ENCODE results near the gene CABLES2.
A peak's percentile ranks its signal among the peaks of the same experiment; 100 is the strongest.

CABLES2 gene

GRCh38 chr20:62400021-62400420, 7.1 kb downstream of the CABLES2 start:
- Mint-ChIP-seq H3K4me1 (peaks cover under 1% of the 10 kb centered on the region), H3K9me3 (no peaks in the 10 kb centered on the region), H3K27me3 (ENCODE audit: low read depth, poor library complexity) (peaks cover 9% of the 10 kb centered on the region), H3K4me3 (no peak overlapping the region), H3K36me3 (ENCODE audit: low read depth) (peaks cover 18% of the 10 kb centered on the region), H3K27ac (no peak overlapping the region)
- TF ChIP-seq CTCF (IDR thresholded peaks at IDR 0.05) = no peak
- DNase-seq = no peak

GRCh38 chr20:62398120-62398821, 8.8 kb downstream of the CABLES2 start:
- DNase-seq = no peak
- H3K36me3 Mint-ChIP-seq (ENCODE audit: low read depth) = peaks cover 18% of the 10 kb centered on the region
- no peak for TF ChIP-seq CTCF (IDR thresholded peaks at IDR 0.05)
- H3K27ac Mint-ChIP-seq = peak overlapping the region; percentile 18
- H3K4me3 Mint-ChIP-seq = no peak overlapping the region
- H3K4me1 Mint-ChIP-seq = no peaks in the 10 kb centered on the region
- H3K9me3 Mint-ChIP-seq = no peaks in the 10 kb centered on the region
- peaks cover 9% of the 10 kb centered on the region for H3K27me3 Mint-ChIP-seq (ENCODE audit: low read depth, poor library complexity)

- Mint-ChIP-seq H3K27ac (peak overlapping the region; percentile 97), H3K27me3 (ENCODE audit: low read depth, poor library complexity) (peaks cover 8% of the 10 kb centered on the region), H3K4me1 (no peaks in the 10 kb centered on the region), H3K9me3 (no peaks in the 10 kb centered on the region), H3K4me3 (no peak overlapping the region), H3K36me3 (ENCODE audit: low read depth) (peaks cover 18% of the 10 kb centered on the region)
- no peak for DNase-seq
- no peak for TF ChIP-seq CTCF (IDR thresholded peaks at IDR 0.05)
These were observed 10.5 kb downstream of the CABLES2 start for GRCh38 chr20:62396367-62397239.

GRCh38 chr20:62395311-62396242, 11.5 kb downstream of the CABLES2 start:
- no peak for TF ChIP-seq CTCF (IDR thresholded peaks at IDR 0.05)
- peaks cover 14% of the 10 kb centered on the region for H3K36me3 Mint-ChIP-seq (ENCODE audit: low read depth)

GRCh38 chr20:62394248-62395245, 12.5 kb downstream of the CABLES2 start:
- Mint-ChIP-seq H3K36me3 (ENCODE audit: low read depth) (peaks cover 24% of the 10 kb centered on the region), H3K27ac (no peak overlapping the region), H3K4me1 (peaks cover 6% of the 10 kb centered on the region), H3K27me3 (ENCODE audit: low read depth, poor library complexity) (peaks cover 5% of the 10 kb centered on the region), H3K4me3 (no peak overlapping the region), H3K9me3 (no peaks in the 10 kb centered on the region)
- DNase-seq = no peak
- no peak for TF ChIP-seq CTCF (IDR thresholded peaks at IDR 0.05)

More at GRCh38 chr20:62395311-62396242, 11.5 kb downstream of the CABLES2 start:
- H3K4me3 Mint-ChIP-seq = no peak overlapping the region
- peaks cover 5% of the 10 kb centered on the region for H3K27me3 Mint-ChIP-seq (ENCODE audit: low read depth, poor library complexity)
- H3K9me3 Mint-ChIP-seq = no peaks in the 10 kb centered on the region
- H3K27ac Mint-ChIP-seq = no peak overlapping the region
- H3K4me1 Mint-ChIP-seq = no peaks in the 10 kb centered on the region
- no peak for DNase-seq

Data from nephron progenitor cell (in vitro differentiated cells).